ENCODE measurements around the gene CBLN1.

GRCh38 chr16:49276646-49277385, 4.8 kb downstream of the CBLN1 start:
- TF ChIP-seq ZNF384 (IDR thresholded peaks at IDR 0.05) (no peak), FOXK2 (IDR thresholded peaks at IDR 0.05) (no peak), ELF4 (IDR thresholded peaks at IDR 0.05) (no peak), BHLHE40 (IDR thresholded peaks at IDR 0.05; ENCODE audit: borderline replicate concordance) (no peak), SP1 (IDR thresholded peaks at IDR 0.05) (no peak), PKNOX1 (IDR thresholded peaks at IDR 0.05) (no peak), FOXM1 (IDR thresholded peaks at IDR 0.05; ENCODE audit: borderline replicate concordance) (no peak), NFRKB (IDR thresholded peaks at IDR 0.05) (no peak), ARNT (IDR thresholded peaks at IDR 0.05) (no peak), SUZ12 (IDR thresholded peaks at IDR 0.05) (no peak), TARDBP (IDR thresholded peaks at IDR 0.05) (no peak), FOXA1 (IDR thresholded peaks at IDR 0.05) (no peak), LEF1 (IDR thresholded peaks at IDR 0.05; ENCODE audit: borderline replicate concordance) (no peak), CTBP1 (IDR thresholded peaks at IDR 0.05; ENCODE audit: borderline replicate concordance) (no peak)

Measured in HEK293T (cell line).